ENCODE measurements around the gene MYO9B. TPM values are rescaled to one million over a fixed set of nuclear protein-coding genes. Genes with fewer than 3 reads are reported as not detected.
A peak's percentile ranks its signal among the peaks of the same experiment; 100 is the strongest.
"Not testable (repeated sequence)": the region's sequence is repeated elsewhere in the genome, so short reads cannot be mapped to it uniquely, and the experiment has no call there.

MYO9B gene
- total RNA-seq, 1 experiment from 2014 or later: 20.4 TPM

- Histone ChIP-seq H3K9me3 (no peaks in the 10 kb centered on the region), H3K36me3 (peaks cover 21% of the 10 kb centered on the region), H3K27me3 (no peaks in the 10 kb centered on the region), H3K4me3 (no peak overlapping the region)
- no peak for DNase-seq
Observed at GRCh38 chr19:17078036-17078919, 2.7 kb downstream of the MYO9B start.

GRCh38 chr19:17078920-17079709 is 3.5 kb downstream of the MYO9B start:
- H3K27me3 ChIP-seq: no peaks in the 10 kb centered on the region
- no peaks in the 10 kb centered on the region for H3K9me3 ChIP-seq
- H3K36me3 ChIP-seq: peaks cover 16% of the 10 kb centered on the region
- DNase-seq: no peak
- peak overlapping the region; percentile 49 for H3K4me3 ChIP-seq

- Histone ChIP-seq H3K9me3 (no peaks in the 10 kb centered on the region), H3K36me3 (peaks cover 16% of the 10 kb centered on the region), H3K4me3 (peak overlapping the region; percentile 49), H3K27me3 (no peaks in the 10 kb centered on the region)
- DNase-seq: peak; percentile 97
Observed at GRCh38 chr19:17079710-17080439, 4.3 kb downstream of the MYO9B start.

GRCh38 chr19:17080440-17080801 is 4.8 kb downstream of the MYO9B start:
- no peak for DNase-seq
- Histone ChIP-seq H3K27me3 (no peaks in the 10 kb centered on the region), H3K9me3 (no peaks in the 10 kb centered on the region), H3K4me3 (peak overlapping the region; percentile 49; the same call in 1 of the 2 replicates), H3K36me3 (peaks cover 16% of the 10 kb centered on the region)

GRCh38 chr19:17081672-17082630 is 6.4 kb downstream of the MYO9B start:
- Histone ChIP-seq H3K4me3 (no peak overlapping the region), H3K36me3 (peaks cover 26% of the 10 kb centered on the region), H3K9me3 (no peaks in the 10 kb centered on the region), H3K27me3 (no peaks in the 10 kb centered on the region)
- DNase-seq: no peak

GRCh38 chr19:17086120-17086519 is 10.5 kb downstream of the MYO9B start:
- no peaks in the 10 kb centered on the region for H3K9me3 ChIP-seq
- no peak overlapping the region for H3K4me3 ChIP-seq
- no peaks in the 10 kb centered on the region for H3K27me3 ChIP-seq
- DNase-seq: no peak
- H3K36me3 ChIP-seq: peaks cover 27% of the 10 kb centered on the region

GRCh38 chr19:17086834-17087233 is 11.3 kb downstream of the MYO9B start:
- DNase-seq: no peak
- no peak overlapping the region for H3K4me3 ChIP-seq
- H3K36me3 ChIP-seq: peaks cover 27% of the 10 kb centered on the region
- no peaks in the 10 kb centered on the region for H3K27me3 ChIP-seq
- no peaks in the 10 kb centered on the region for H3K9me3 ChIP-seq

GRCh38 chr19:17088552-17088951 is 13.0 kb downstream of the MYO9B start:
- no peak for DNase-seq
- Histone ChIP-seq H3K27me3 (no peaks in the 10 kb centered on the region), H3K36me3 (peaks cover 19% of the 10 kb centered on the region), H3K9me3 (no peaks in the 10 kb centered on the region), H3K4me3 (no peak overlapping the region)

GRCh38 chr19:17090583-17090982 is 15.0 kb downstream of the MYO9B start:
- no peak overlapping the region for H3K4me3 ChIP-seq
- H3K9me3 ChIP-seq: no peaks in the 10 kb centered on the region
- DNase-seq: no peak
- H3K27me3 ChIP-seq: no peaks in the 10 kb centered on the region
- H3K36me3 ChIP-seq: peaks cover 19% of the 10 kb centered on the region

- no peak for DNase-seq
- Histone ChIP-seq H3K9me3 (no peaks in the 10 kb centered on the region), H3K4me3 (no peak overlapping the region), H3K36me3 (peaks cover 9% of the 10 kb centered on the region), H3K27me3 (no peaks in the 10 kb centered on the region)
Observed at GRCh38 chr19:17091758-17092333, 16.3 kb downstream of the MYO9B start.

- H3K9me3 ChIP-seq: no peaks in the 10 kb centered on the region
- DNase-seq: no peak
- peaks cover 4% of the 10 kb centered on the region for H3K36me3 ChIP-seq
- no peak overlapping the region for H3K4me3 ChIP-seq
- no peaks in the 10 kb centered on the region for H3K27me3 ChIP-seq
Observed at GRCh38 chr19:17092696-17093095, 17.1 kb downstream of the MYO9B start.

- H3K27me3 ChIP-seq, DNase-seq, H3K9me3 ChIP-seq, H3K4me3 ChIP-seq: not testable (repeated sequence)
- peaks cover 11% of the 10 kb centered on the region for H3K36me3 ChIP-seq
Observed at GRCh38 chr19:17094694-17095093, 19.1 kb downstream of the MYO9B start.

- Histone ChIP-seq H3K4me3 (no peak overlapping the region), H3K36me3 (peaks cover 11% of the 10 kb centered on the region), H3K9me3 (no peaks in the 10 kb centered on the region), H3K27me3 (no peaks in the 10 kb centered on the region)
- DNase-seq: no peak
Observed at GRCh38 chr19:17095141-17095919, 19.8 kb downstream of the MYO9B start.

- Histone ChIP-seq H3K9me3 (peaks cover 3% of the 10 kb centered on the region), H3K36me3 (peaks cover 27% of the 10 kb centered on the region), H3K27me3 (no peaks in the 10 kb centered on the region), H3K4me3 (no peak overlapping the region)
- DNase-seq: peak; percentile 60
Observed at GRCh38 chr19:17097593-17098126, 22.1 kb downstream of the MYO9B start.

GRCh38 chr19:17098326-17098725 is 22.7 kb downstream of the MYO9B start:
- H3K36me3 ChIP-seq: peaks cover 33% of the 10 kb centered on the region
- peaks cover 3% of the 10 kb centered on the region for H3K9me3 ChIP-seq
- no peak for DNase-seq
- H3K27me3 ChIP-seq: no peaks in the 10 kb centered on the region
- no peak overlapping the region for H3K4me3 ChIP-seq

Data from MG63 (cell line).